NB4 (cell line): ENCODE data around the gene AKAP6.

Source experiments
- CTCF ChIP-seq: IDR thresholded peaks from one replicate; pipeline ENCODE4 v1.5.1; 2012; ENCODE audit warnings: low read depth, low read length
- MYC ChIP-seq: IDR thresholded peaks from 2 replicates; pipeline ENCODE4 v1.6.1; 2011; ENCODE audit warnings: low read depth, low read length
- POLR2A ChIP-seq: IDR thresholded peaks from 2 replicates; pipeline ENCODE4 v1.6.1; 2011; ENCODE audit warnings: mild to moderate bottlenecking; ENCODE audit not compliant: insufficient read length; ENCODE audit errors: extremely low read depth

DNA sequence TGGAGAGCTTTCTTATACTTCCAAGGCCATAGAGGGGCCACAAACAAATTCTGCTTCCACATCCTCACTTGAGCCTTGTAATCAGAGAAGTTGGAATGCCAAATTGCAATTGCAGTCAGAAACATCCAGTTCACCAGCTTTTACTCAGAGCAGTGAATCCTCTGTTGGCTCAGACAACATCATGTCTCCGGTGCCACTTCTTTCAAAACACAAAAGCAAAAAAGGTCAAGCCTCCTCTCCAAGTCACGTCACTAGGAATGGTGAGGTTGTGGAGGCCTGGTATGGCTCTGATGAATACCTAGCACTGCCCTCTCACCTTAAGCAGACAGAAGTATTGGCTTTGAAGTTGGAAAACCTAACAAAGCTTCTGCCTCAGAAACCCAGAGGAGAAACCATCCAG, 217.1 kb downstream of the AKAP6 start:
- no peak for TF ChIP-seq CTCF
- TF ChIP-seq POLR2A = no peak
- TF ChIP-seq MYC = no peak
